LoVo (cell line): ENCODE results near the gene PSMA4.
"Not testable (repeated sequence)": the region's sequence is repeated elsewhere in the genome, so short reads cannot be mapped to it uniquely, and the experiment has no call there.

Source experiments
- DNase-seq: peaks from one replicate; pipeline ENCODE4 v3.0.0-alpha.2; 2016; ENCODE audit warnings: low spot score

PSMA4 gene

DNA sequence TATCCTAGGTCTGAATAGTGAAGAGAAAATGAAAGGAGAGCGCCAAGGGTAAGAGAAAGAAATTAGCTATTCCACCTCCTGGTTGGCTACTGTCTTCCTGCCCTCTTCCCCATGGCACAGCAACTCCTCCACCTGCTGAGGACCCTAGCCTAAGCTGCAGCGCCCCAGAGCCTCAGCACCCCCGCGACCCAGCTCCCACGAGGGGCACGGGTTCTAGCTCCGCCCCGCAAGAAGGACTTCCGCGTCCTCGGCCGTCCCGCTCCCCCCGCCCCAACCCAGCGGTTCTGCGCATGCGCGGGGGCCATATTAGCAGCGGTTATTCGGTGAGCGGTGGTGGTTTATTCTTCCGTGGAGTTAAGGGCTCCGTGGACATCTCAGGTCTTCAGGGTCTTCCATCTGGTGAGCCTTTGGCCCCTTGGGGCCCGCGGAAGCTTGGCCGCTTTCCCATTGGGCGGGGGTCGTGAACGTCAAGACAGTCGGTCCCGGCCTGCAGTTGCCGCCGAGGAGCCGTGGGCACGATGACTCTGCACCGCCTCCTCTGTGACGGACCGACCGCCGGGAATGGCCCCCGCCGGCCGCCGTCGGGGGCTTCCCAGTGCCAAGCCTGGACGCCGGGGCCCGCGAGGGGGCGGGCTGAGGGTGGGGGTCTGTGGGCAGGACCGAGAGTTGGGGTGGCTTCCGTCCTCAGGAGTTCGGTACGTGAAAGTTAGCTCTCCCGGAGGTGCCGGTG lies at the start of gene PSMA4:
TSS of gene PSMA4 (plus strand) at position 304 of the 730 bp plus-strand sequence. CDS start 1,484 bp downstream, outside the sequence.
- DNase-seq: peak; percentile 88

GRCh38 chr15:78492872-78493271 lies 47.4 kb upstream of the PSMA4 start:
- DNase-seq: no peak

GRCh38 chr15:78501857-78502256 lies 38.4 kb upstream of the PSMA4 start:
- no peak for DNase-seq

GRCh38 chr15:78502641-78503040 lies 37.6 kb upstream of the PSMA4 start:
- DNase-seq: no peak

- peak; percentile 99 for DNase-seq
Observed at GRCh38 chr15:78506971-78507830, 33.0 kb upstream of the PSMA4 start, which contains the start of gene HYKK. Gene HYKK, plus strand, starts transcription at chr15:78507577. Its CDS starts 5,512 bp downstream, at chr15:78513089.

DNA sequence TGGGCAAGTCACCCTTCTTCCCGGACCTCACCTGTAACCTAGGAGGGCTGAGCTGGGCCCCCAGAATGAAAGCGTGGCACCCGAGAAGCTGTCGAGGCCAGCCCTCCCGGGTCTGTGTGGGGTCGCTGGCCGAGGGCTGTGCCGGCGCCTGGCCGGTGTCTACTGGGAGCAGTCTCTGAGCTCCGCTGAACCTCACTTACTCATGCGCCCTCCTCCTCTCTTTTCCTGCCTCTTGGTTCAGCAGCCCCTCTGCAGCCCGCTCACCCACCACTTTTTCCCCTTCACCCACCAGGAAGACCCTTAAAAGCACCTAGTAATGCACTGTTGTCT lies 32.4 kb upstream of the PSMA4 start:
- DNase-seq: no peak

DNA sequence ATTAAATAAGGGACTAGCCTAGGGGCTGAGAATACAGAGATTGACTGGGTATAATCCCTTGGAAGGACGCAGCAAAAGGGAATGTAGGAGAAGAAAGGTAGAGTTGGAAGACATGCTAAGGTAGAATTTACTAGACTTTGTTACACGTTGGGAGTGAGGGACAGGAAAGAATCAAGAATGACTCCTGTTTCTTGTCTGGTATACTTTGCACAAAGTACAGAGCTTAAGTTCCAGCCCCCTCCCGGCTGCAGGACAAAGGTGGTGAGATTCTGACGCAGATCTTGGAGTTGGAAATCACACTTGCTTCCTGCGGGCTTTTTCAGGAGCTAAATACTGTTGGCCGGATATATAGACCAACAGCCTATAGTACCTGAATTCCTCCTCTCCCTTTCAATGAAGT lies 32.0 kb upstream of the PSMA4 start:
- DNase-seq: no peak

DNA sequence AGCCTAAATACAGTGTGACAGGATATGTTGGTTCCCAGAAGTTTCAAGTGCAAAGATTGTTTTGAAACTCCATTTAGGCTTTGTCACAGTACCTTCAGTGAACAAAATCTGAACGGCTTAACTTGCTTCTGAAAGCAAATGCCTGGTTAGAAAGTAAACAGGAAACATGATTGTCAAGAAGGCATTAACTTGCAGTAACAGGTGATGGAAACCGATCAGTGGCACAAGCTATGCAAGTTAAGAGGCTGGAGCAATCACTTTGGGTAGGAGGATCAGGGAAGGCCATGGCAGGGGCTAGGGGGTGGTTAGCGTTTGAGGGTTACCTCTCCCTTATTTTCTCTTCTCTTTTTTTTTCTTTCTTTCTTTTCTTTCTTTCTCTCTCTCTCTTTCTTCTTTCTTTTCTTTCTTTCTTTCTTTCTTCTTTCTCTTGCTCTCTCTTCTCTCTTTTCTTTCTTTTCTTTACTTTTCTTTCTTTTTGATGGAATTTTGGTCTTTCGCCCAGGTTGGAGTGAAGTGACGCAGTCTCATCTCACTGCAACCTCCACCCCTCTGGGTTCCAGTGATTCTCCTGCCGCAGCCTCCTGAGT lies 30.4 kb upstream of the PSMA4 start:
- no peak for DNase-seq

DNA sequence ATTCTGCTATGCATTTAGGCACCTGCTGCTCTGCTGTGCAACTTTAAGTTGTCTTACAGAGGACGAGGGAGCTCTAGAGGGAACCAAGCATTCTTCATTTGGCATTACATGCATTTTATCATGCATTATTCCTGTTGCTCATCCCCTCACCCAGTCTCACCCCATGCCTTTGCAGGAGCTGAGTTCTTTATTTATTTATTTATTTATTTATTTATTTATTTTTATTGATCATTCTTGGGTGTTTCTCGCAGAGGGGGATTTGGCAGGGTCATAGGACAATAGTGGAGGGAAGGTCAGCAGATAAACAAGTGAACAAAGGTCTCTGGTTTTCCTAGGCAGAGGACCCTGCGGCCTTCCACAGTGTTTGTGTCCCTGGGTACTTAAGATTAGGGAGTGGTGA lies 20.2 kb upstream of the PSMA4 start:
- DNase-seq: not testable (repeated sequence)

GRCh38 chr15:78524230-78524629 lies 16.0 kb upstream of the PSMA4 start:
- DNase-seq: no peak

DNA sequence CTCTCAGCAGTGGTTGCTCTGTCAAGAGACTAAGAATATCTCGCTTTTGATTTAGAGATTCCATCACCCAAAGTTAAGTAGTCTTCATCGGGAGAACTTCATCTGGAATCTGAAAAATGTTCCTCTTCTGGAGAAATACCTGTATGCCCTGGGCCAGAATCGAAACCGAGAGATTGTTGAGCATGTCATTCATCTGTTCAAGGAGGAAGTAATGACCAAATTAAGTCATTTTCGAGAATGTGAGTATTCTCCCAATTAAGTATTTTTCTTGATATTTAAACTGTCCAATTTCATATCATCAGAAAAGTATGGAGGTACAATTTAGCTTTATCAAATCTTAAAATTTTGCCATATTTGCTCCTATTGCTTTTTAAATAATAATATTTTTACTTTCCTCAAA lies 12.9 kb upstream of the PSMA4 start:
- DNase-seq: no peak

DNA sequence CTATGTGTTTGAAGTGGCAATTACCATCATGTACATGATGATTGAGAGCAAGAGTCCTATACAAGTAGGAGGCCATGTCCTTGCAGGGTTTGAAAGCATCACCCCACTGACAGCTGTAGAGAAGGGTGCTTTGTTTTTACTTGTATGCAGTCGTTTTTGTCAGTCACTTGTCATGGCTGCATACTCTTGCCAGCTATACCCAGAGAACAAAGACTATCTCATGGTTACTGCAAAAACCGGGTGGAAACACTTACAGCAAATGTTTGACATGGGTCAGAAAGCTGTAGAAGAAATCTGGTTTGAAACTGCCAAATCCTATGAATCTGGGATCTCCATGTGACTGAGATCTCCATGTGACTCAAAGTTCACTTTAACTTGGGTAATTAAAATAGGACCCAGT lies 6.9 kb upstream of the PSMA4 start:
- DNase-seq: no peak

- no peak for DNase-seq
Observed at GRCh38 chr15:78536134-78536533, 4.1 kb upstream of the PSMA4 start.

DNA sequence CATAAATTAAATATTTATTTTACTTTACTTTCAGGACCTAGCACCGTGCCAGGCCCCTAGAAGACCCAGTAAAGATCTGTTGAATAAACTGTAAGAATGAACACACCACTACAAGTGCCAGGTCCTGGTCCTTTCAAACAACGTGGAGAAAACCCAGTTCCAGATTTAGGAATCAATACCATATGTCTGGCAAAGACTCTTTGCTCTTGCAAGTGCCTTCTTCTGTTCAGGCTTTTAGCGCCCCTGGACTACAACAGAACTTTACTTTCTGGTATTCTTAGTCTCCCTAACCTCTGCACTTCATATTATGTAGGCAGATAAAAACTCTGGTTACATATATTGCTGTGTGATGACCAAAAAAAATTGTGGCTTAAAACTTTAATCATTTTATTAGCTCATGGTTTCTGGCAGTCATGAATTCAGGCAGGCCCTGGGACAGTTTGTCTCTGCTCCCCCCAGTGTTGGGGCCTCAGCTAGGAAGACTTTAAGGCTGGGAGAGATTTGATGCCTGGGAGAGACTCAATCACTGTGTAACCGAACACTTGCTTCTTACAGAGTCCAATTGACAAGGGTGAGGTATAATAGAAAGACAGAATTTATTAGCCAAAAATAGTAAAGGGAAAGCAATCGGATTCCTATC lies 2.9 kb upstream of the PSMA4 start:
- DNase-seq: no peak

DNA sequence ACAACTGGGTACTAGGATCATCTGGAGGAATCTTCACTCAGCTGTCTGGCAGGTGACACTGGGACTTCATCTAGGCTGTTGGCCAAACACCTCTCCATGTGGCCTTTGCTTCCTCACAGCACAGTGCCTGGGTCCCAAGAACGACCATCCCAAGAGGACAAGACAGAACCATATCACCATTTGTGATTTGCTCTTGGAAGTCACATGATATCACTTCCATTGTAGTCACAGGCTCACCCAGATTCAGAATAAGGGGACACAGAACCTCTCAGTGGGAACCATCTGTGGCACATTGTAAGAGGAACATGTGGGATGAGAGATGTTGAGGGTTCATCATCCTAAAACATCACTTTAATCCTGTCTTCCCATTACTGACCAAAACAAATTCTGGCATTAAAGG lies 1.9 kb upstream of the PSMA4 start:
- no peak for DNase-seq

GRCh38 chr15:78539464-78540140 lies 642 bp upstream of the PSMA4 start:
- DNase-seq: not testable (repeated sequence)

GRCh38 chr15:78540871-78541743 lies 863 bp downstream of the PSMA4 start:
- DNase-seq: peak; percentile 5

GRCh38 chr15:78541744-78542034 lies 1.4 kb downstream of the PSMA4 start:
- no peak for DNase-seq

DNA sequence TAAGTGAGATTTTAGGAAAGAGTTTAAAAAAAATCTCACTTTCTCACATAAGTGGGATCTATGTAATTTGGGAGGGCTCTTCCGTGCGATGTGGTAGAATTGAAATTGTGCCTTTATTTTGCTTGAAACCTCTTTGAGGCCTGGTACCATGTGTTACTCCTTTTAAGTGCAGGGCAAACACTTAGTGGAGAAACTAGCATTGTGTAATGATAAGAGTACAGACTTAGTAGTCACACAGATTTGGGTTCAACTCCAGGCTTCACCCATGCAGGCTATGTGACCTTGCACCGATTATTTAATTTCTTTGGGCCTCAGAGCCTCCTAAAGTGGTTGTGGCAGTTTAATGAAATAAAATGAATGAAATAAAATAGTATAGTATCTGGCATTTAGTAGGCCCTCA lies 2.4 kb downstream of the PSMA4 start:
- no peak for DNase-seq

DNA sequence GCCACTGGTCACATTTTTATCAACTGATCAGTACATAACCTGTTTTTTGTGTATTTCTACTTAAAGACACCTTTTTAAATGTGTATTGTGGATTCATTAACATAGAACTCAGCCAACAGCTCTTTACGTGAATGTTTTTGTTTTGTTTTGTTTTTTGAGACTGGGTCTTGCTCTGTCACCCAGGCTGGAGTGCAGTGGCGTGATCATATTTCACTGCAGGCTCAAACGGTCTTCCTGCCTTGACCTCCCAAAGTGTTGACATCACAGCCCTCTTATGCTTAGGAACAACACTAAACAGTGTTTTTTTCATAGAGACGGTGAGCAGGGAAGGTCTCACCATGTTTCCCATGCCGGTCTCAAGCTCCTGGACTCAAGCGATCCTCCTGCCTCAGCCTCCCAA lies 9.9 kb downstream of the PSMA4 start:
- DNase-seq: no peak

DNA sequence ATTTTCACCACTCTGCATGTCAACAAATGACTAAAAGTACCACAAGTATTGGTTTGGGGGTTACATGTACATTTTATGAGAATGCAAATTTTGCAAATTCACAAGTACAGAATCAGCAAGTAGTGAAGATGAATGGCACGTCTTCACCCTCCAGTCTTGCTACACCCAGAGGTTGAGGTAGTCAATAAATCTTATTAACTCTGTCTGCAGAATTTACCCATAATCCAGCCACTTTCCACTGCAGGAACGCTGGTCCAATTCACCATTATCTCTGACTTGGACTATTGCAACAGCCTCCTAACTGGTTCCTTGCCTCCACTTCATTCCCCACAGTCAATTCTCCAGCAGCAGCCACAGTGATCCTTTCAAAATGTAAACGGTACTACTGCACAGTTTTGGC lies 10.6 kb downstream of the PSMA4 start:
- no peak for DNase-seq
